GM12865 (cell line): Measurements from ENCODE around the gene PC.

Experiments used
- DNase-seq: peaks from one replicate; pipeline ENCODE4 v3.0.0; 2010; ENCODE audit warnings: low read depth
- H3K4me3 ChIP-seq: 2 replicates; pipeline ENCODE4 v1.5.1; 2011; ENCODE audit warnings: mild to moderate bottlenecking, low read depth, low read length, control low read depth
- CTCF ChIP-seq: IDR thresholded peaks from 2 replicates; pipeline ENCODE4 v1.5.1; 2011; ENCODE audit warnings: low read length, control low read depth, low read depth, inconsistent platforms; ENCODE audit not compliant: insufficient read depth; ENCODE audit errors: missing control alignments

Gene PC

GRCh38 chr11:66842896-66843775, 115.0 kb downstream of the PC start, which contains the start of gene RCE1:
Gene RCE1 (plus strand): TSS chr11:66843441. CDS start chr11:66843456, 15 bp downstream.
- peak within 1 kb of the TSS; percentile 92 for H3K4me3 ChIP-seq
- peak; percentile 93 for DNase-seq
- no peak for TF ChIP-seq CTCF

- DNase-seq: no peak
- peak overlapping the region; percentile 92 for H3K4me3 ChIP-seq
- no peak for TF ChIP-seq CTCF
Measured at GRCh38 chr11:66842501-66842895, 115.7 kb downstream of the PC start.

- H3K4me3 ChIP-seq: peak overlapping the region; percentile 92
- TF ChIP-seq CTCF: no peak
- no peak for DNase-seq
Measured at GRCh38 chr11:66841861-66842260, 116.3 kb downstream of the PC start.

- H3K4me3 ChIP-seq: no peak overlapping the region
- DNase-seq: no peak
- TF ChIP-seq CTCF: no peak
Measured at GRCh38 chr11:66840317-66841091, 117.7 kb downstream of the PC start.

- H3K4me3 ChIP-seq: no peak overlapping the region
- DNase-seq: peak; percentile 2
- TF ChIP-seq CTCF: no peak
Measured at GRCh38 chr11:66835768-66836405, 122.3 kb downstream of the PC start.

- TF ChIP-seq CTCF: no peak
- no peak overlapping the region for H3K4me3 ChIP-seq
- DNase-seq: no peak
Measured at GRCh38 chr11:66834943-66835342, 123.2 kb downstream of the PC start.
